MCF 10A (cell line): ENCODE data around the gene PLBD2. TPM values are rescaled to one million over a fixed set of nuclear protein-coding genes. Genes with fewer than 3 reads are reported as not detected.

Experiments used
- BruUV-seq: library from RNA; stranded (reverse); fragments of 400-500 nt; replicated peaks from 2 replicates; lab custom pipeline; 2021; lab: Mats Ljungman, UMichigan
- CTCF ChIA-PET: fragments of 300-600 bp; sonication (Branson Sonifier 250); formaldehyde crosslinking; extraction: SDS; loops from one replicate; lab custom pipeline; 2021; ENCODE audit warnings: antibody characterized with exemption, inconsistent platforms; lab: Yijun Ruan, JAX
- POLR2A ChIA-PET: fragments of 300-600, 350-650 bp; sonication (Branson Sonifier 250); formaldehyde crosslinking; extraction: SDS; loops from one replicate; lab custom pipeline; 2020; ENCODE audit warnings: antibody characterized with exemption, inconsistent platforms; lab: Yijun Ruan, JAX
- DNase-seq: peaks from one replicate; pipeline ENCODE4 v3.0.0-alpha.2; 2018; ENCODE audit not compliant: unreplicated experiment
- H3K27ac Mint-ChIP-seq: one replicate; pipeline ENCODE4 v1.8.0; 2022; ENCODE audit warnings: mild to moderate bottlenecking, low read depth, mixed read lengths; ENCODE audit not compliant: unreplicated experiment
- H3K27me3 Mint-ChIP-seq: one replicate; pipeline ENCODE4 v1.8.0; 2022; ENCODE audit warnings: mixed read lengths; ENCODE audit not compliant: insufficient read depth, unreplicated experiment
- H3K36me3 Mint-ChIP-seq: one replicate; pipeline ENCODE4 v1.8.0; 2022; ENCODE audit warnings: mild to moderate bottlenecking, moderate library complexity, mixed read lengths; ENCODE audit not compliant: insufficient read depth, unreplicated experiment
- H3K4me1 Mint-ChIP-seq: one replicate; pipeline ENCODE4 v1.8.0; 2022; ENCODE audit warnings: mixed read lengths; ENCODE audit not compliant: insufficient read depth, unreplicated experiment
- H3K4me3 Mint-ChIP-seq: one replicate; pipeline ENCODE4 v1.8.0; 2022; ENCODE audit warnings: mild to moderate bottlenecking, moderate library complexity, mixed read lengths; ENCODE audit not compliant: unreplicated experiment
- H3K9me3 Mint-ChIP-seq: one replicate; pipeline ENCODE4 v1.8.0; 2022; ENCODE audit warnings: mixed read lengths; ENCODE audit not compliant: unreplicated experiment
- intact Hi-C: fragments of 100-400 bp; cut with micrococcal nuclease; formaldehyde crosslinking; loops from 2 replicates; pipeline ENCODE4 v1.14.1; 2022
- total RNA-seq: library from RNA; stranded (reverse); gene quantifications from 2 replicates; pipeline ENCODE4 v1.2.3, GENCODE V29; 2022
- TF ChIP-seq, protein P1 (sequence below): fragments of 200-600 bp; IDR thresholded peaks from one replicate; pipeline ENCODE4 v1.8.0; 2022; ENCODE audit warnings: antibody characterized with exemption, mild to moderate bottlenecking; ENCODE audit not compliant: unreplicated experiment

PLBD2 gene
- total RNA-seq, 1 experiment from 2014 or later = 18.1 TPM

GRCh38 chr12:113329022-113329790 is 29.2 kb upstream of the PLBD2 start:
- POLR2A ChIA-PET = interaction anchor here (0.7 to 1.0 kb wide), 2 partner anchors 11 to 37 kb away, joined by 3 to 5 read pairs; no protein-coding TSS in a partner anchor
- Mint-ChIP-seq H3K4me1 (peaks cover 5% of the 10 kb centered on the region), H3K27ac (no peak overlapping the region), H3K36me3 (peaks cover 42% of the 10 kb centered on the region), H3K4me3 (no peak overlapping the region), H3K9me3 (no peaks in the 10 kb centered on the region), H3K27me3 (no peaks in the 10 kb centered on the region)
- TF ChIP-seq, protein P1, sequence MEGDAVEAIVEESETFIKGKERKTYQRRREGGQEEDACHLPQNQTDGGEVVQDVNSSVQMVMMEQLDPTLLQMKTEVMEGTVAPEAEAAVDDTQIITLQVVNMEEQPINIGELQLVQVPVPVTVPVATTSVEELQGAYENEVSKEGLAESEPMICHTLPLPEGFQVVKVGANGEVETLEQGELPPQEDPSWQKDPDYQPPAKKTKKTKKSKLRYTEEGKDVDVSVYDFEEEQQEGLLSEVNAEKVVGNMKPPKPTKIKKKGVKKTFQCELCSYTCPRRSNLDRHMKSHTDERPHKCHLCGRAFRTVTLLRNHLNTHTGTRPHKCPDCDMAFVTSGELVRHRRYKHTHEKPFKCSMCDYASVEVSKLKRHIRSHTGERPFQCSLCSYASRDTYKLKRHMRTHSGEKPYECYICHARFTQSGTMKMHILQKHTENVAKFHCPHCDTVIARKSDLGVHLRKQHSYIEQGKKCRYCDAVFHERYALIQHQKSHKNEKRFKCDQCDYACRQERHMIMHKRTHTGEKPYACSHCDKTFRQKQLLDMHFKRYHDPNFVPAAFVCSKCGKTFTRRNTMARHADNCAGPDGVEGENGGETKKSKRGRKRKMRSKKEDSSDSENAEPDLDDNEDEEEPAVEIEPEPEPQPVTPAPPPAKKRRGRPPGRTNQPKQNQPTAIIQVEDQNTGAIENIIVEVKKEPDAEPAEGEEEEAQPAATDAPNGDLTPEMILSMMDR = no peak
- CTCF ChIA-PET = interaction anchor here (0.6 to 1.6 kb wide), 3 partner anchors 31 to 280 kb away, joined by 3 to 5 read pairs (median 3); no protein-coding TSS in a partner anchor
- intact Hi-C loops = no loop called here
- no TSS peak for BruUV-seq
- DNase-seq = no peak

DNA sequence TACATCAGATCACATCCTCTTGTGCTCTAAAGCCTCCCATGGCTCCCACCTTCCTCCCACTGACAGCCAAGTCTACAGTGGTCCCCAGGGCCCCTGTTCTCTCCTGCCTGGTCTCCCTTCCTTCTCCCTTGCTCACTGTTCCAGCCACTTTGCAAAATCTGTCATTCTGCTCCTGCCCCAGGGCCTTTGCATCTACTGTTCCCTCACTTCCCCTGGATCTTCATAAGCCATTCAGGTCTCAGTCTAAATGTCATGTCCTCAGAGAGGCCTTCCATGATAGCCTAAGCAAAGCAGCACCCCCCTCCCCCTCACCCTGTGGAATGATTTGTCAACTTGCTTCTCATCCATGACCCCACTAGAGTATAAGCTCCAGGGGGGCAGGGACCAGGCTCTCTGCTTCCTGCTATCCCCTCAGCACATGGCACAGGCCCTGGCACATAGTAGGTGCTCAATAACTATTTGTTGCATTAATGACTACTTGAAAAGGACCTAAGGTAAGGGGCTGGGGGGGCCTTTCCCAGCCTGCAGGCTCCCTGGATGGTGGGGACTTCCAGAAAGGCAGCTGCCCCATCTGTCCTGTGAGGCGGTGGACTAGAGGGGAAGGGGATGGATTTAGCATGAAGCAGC is 28.5 kb upstream of the PLBD2 start:
- POLR2A ChIA-PET = interaction anchor here (0.7 to 1.0 kb wide), 2 partner anchors 11 to 38 kb away, joined by 3 to 5 read pairs; no protein-coding TSS in a partner anchor
- H3K27me3 Mint-ChIP-seq = no peaks in the 10 kb centered on the region
- intact Hi-C loops = loop anchor here (5.0 to 10.0 kb wide), 2 partner anchors 92 to 105 kb away; partner anchors contain the start of genes SDSL and TPCN1
- no peaks in the 10 kb centered on the region for H3K9me3 Mint-ChIP-seq
- H3K36me3 Mint-ChIP-seq = peaks cover 46% of the 10 kb centered on the region
- TF ChIP-seq, protein P1 = no peak
- BruUV-seq = no TSS peak
- no peak overlapping the region for H3K27ac Mint-ChIP-seq
- no peak for DNase-seq
- CTCF ChIA-PET = interaction anchor here (0.6 kb wide), 1 partner anchor 281 kb away, joined by 3 read pairs; no protein-coding TSS in a partner anchor
- H3K4me3 Mint-ChIP-seq = no peak overlapping the region
- peaks cover 5% of the 10 kb centered on the region for H3K4me1 Mint-ChIP-seq

- TF ChIP-seq, protein P1 = no peak
These were observed 27.9 kb upstream of the PLBD2 start for GRCh38 chr12:113330505-113330904.

More at GRCh38 chr12:113330505-113330904, 27.9 kb upstream of the PLBD2 start:
- H3K9me3 Mint-ChIP-seq = no peaks in the 10 kb centered on the region
- peaks cover 44% of the 10 kb centered on the region for H3K36me3 Mint-ChIP-seq
- ChIA-PET CTCF (no interaction called here), POLR2A (no interaction called here)
- no peak for DNase-seq
- H3K27ac Mint-ChIP-seq = no peak overlapping the region
- no peaks in the 10 kb centered on the region for H3K27me3 Mint-ChIP-seq
- H3K4me1 Mint-ChIP-seq = peaks cover 5% of the 10 kb centered on the region
- no TSS peak for BruUV-seq
- intact Hi-C loops = loop anchor here (5.0 to 10.0 kb wide), 2 partner anchors 92 to 106 kb away; partner anchors contain the start of genes SDSL and TPCN1
- H3K4me3 Mint-ChIP-seq = no peak overlapping the region
